Kidney epithelial cell (primary cell): Measurements from ENCODE around the gene AHNAK2. TPM values are rescaled to one million over a fixed set of nuclear protein-coding genes. Genes with fewer than 3 reads are reported as not detected.
"Not testable (repeated sequence)": the region's sequence is repeated elsewhere in the genome, so short reads cannot be mapped to it uniquely, and the experiment has no call there.

Experiments used
- DNase-seq: peaks from one replicate; pipeline ENCODE4 v3.0.0-alpha.2; 2010; ENCODE audit warnings: low read depth
- H3K27me3 ChIP-seq: 2 replicates; pipeline ENCODE4 v1.6.0; 2011; ENCODE audit warnings: low read length; ENCODE audit not compliant: control insufficient read depth, insufficient read depth
- H3K36me3 ChIP-seq: 2 replicates; pipeline ENCODE4 v1.5.1; 2011; ENCODE audit warnings: low read length; ENCODE audit not compliant: control insufficient read depth, insufficient read depth
- H3K4me3 ChIP-seq: 2 replicates; pipeline ENCODE4 v1.5.1; 2011; ENCODE audit warnings: low read depth, mild to moderate bottlenecking, control low read depth, low read length
- total RNA-seq: library from RNA; depleted of rRNA; stranded (reverse); fragments of >200 nt; gene quantifications from 2 replicates; pipeline ENCODE4 v1.2.3, GENCODE V29; 2015
- TF ChIP-seq, protein P1 (sequence below): IDR thresholded peaks from 2 replicates; pipeline ENCODE4 v1.5.1; 2011; ENCODE audit warnings: mild to moderate bottlenecking, moderate library complexity, low read length, control low read depth, inconsistent platforms; ENCODE audit not compliant: insufficient read depth, poor library complexity, severe bottlenecking

AHNAK2 gene
- total RNA-seq: 121 and 140 TPM in 2 replicates

DNA sequence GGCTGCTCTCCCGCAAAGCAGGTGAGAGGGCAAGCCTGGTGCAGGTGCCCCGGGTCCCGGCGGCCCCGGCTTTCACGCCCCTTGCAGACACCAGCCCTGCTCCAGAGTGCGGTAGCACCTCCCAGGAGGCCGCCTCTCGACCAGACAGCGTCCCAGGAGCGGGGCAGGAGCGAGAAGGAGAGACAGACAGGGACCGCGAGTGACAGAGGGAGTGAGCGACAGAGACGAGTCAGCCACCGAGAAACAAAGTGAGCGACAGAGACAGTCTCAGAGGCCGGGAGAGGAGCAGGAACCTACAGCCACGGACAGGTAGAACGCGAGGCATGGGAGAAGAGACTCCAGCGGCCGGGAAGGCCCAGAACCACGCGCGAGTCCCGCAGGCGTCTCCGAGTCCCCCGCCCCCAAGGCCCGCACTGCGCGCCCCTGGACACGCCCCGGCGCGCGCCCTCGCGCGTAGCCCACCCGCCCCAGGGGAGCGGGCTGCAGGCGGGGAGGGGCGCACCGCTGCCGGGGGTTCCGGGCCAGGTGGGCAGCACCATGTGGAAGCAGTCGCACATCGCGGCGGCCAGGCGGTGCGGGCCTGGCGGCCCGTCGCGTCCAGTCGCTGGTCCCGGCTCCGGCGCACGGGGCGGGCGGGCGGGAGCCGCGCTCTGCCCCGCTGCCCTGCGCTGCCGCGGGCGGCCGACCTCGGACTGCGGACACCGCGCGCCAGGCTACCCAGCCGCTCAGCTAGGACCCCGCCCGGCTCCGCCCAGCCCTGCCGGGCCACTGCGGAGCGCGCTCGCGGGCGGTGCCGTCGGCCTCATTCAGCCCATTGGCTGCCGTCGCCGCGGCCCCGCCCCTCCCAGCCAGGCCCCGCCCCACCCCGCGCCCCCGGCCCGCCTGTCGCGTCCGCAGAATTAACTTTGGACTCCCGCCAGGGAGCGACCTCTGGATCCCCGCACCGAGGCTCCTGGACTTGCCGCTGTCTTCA, at the start of gene AHNAK2:
Gene AHNAK2, minus strand, starts transcription at position 694 of the 973 bp plus-strand sequence. Its CDS starts 137 bp downstream, at position 557.
- no peak for DNase-seq
- TF ChIP-seq, protein P1, sequence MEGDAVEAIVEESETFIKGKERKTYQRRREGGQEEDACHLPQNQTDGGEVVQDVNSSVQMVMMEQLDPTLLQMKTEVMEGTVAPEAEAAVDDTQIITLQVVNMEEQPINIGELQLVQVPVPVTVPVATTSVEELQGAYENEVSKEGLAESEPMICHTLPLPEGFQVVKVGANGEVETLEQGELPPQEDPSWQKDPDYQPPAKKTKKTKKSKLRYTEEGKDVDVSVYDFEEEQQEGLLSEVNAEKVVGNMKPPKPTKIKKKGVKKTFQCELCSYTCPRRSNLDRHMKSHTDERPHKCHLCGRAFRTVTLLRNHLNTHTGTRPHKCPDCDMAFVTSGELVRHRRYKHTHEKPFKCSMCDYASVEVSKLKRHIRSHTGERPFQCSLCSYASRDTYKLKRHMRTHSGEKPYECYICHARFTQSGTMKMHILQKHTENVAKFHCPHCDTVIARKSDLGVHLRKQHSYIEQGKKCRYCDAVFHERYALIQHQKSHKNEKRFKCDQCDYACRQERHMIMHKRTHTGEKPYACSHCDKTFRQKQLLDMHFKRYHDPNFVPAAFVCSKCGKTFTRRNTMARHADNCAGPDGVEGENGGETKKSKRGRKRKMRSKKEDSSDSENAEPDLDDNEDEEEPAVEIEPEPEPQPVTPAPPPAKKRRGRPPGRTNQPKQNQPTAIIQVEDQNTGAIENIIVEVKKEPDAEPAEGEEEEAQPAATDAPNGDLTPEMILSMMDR: no peak
- H3K36me3 ChIP-seq: no peaks in the 10 kb centered on the region
- H3K4me3 ChIP-seq: peak within 1 kb of the TSS; percentile 54
- H3K27me3 ChIP-seq: no peaks in the 10 kb centered on the region

DNA sequence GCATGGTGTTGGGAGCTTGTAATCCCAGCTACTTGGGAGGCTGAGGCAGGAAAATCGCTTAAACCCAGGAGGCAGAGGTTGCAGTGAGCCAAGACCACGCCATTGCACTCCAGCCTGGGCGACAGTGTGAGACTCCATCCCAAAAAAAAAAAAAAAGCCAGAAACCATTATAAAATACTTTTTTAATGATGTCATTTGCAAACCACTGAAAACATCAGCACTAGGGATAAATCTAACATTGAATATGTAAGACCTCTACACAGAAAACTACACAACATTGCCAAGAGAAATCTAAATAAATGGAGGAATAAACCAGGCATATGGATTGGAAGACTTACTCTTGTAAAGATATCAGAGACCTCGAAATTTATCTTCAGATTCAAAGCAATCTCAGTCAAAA, 49.5 kb upstream of the AHNAK2 start:
- not testable (repeated sequence) for DNase-seq, H3K27me3 ChIP-seq, H3K36me3 ChIP-seq, H3K4me3 ChIP-seq

DNA sequence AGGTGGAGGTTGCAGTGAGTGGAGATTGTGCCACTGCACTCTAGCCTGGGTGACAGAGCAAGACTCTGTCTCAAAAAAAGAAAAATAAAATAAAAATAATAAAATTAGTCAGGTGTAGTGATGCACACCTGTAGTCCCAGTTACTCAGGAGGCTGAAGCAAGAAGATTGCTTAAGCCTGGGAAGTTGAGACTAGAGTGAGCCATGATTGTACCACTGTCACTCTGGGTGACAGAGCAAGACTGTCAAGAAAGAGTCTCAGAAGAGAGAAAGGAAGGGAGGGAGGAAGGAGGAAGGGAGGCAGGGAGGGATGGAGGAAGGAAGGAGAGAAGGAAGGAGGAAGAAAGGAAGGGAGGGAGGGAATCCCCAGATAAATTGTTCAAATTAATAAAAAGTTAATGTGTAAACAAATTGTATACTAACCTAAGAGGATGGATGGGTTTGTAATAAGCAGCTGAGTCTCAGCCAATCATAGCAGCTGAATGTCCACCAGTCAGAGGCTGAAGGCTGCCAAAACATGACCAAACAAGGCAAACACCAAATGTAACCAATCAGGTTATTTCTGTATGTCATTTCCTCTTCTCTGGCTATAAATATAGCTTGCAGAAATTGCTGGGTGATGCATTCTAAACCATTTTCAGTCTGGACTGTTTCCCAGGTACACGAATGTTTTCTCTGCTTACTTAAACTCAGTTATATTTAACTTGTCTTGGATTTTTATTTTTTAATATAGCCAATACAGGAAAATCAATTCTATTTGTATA, 48.8 kb upstream of the AHNAK2 start:
- DNase-seq: no peak

DNA sequence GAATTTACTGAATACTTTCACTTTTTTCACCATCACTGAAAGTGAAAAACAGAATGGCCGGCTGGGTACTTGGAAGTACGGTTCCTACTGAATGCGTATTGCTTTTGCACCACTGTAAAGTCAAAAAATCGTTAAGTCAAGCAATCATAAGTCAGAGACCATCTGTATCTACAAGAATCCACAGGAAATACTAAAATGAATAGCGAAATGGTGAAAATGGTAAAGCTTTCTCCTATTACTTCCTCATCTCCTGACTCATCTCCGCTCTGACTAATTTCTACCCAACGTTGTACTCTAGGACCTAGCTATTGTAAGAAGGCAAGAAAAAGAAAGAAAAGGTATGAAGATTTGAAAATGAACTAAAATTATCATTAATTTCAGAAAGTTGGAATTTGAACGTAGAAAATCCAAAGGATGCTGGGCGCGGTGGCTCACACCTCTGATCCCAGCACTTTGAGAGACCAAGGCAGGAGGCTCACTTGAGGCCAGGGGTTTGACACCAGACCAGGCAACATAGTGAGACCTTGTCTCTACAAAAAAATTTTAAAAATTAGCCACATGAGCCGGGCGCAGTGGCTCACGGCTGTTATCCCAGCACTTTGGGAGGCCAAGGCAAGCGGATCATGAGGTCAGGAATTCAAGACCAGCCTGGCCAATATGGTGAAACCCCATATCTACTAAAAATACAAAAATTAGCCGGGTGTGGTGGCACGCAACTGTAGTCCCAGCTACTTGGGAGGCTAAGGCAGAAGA, 48.0 kb upstream of the AHNAK2 start:
- Histone ChIP-seq H3K27me3 (no peaks in the 10 kb centered on the region), H3K36me3 (no peaks in the 10 kb centered on the region), H3K4me3 (no peak overlapping the region)
- TF ChIP-seq, protein P1: no peak
- DNase-seq: no peak

More for the DNA sequence above, 48.8 kb upstream of the AHNAK2 start:
- TF ChIP-seq, protein P1: no peak
- Histone ChIP-seq H3K27me3 (no peaks in the 10 kb centered on the region), H3K36me3 (no peaks in the 10 kb centered on the region), H3K4me3 (no peak overlapping the region)

DNA sequence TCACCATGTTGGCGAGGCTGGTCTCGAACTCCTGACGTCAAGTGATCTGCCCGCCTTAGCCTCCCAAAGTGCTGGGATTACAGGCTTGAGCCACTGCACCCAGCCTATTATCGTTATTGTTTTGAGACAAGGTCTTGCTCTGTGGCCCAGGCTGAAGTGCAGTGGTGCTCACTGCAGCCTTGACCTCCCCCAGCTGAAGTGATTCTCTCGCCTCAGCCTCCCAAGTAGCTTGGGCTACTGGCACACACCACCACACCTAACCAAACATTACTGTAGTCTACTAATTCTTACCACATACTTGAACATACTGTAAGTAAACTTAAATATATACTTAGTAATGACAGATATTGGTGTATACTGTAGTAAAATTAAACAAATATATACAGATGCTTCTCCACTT, 47.3 kb upstream of the AHNAK2 start:
- Histone ChIP-seq H3K27me3 (no peaks in the 10 kb centered on the region), H3K4me3 (no peak overlapping the region), H3K36me3 (no peaks in the 10 kb centered on the region)
- TF ChIP-seq, protein P1: no peak
- DNase-seq: no peak
